Ovary (tissue), 9 donors: ENCODE measurements around the gene ZBTB47. TPM values are rescaled to one million over a fixed set of nuclear protein-coding genes. Genes with fewer than 3 reads are reported as not detected.

ENCODE experiments used
- DNase-seq, 5 donors: peaks; one replicate each; pipeline ENCODE4 v3.0.0-alpha.2; 2019 to 2020
- H3K27ac ChIP-seq, 2 donors: fragments of 200-600 bp; one replicate each; pipeline versions ENCODE4 v1.5.1 to v1.8.0; 2019 to 2022
- H3K27me3 ChIP-seq: fragments of 200-600 bp; one replicate; pipeline ENCODE4 v1.8.0; 2022
- H3K36me3 ChIP-seq: fragments of 200-600 bp; sonication (generic); one replicate; pipeline ENCODE4 v1.5.1; 2019
- H3K4me1 ChIP-seq: one replicate; pipeline ENCODE4 v1.8.1; 2013; ENCODE audit warnings: mild to moderate bottlenecking, moderate library complexity; ENCODE audit not compliant: insufficient read depth
- H3K4me3 ChIP-seq: fragments of 200-600 bp; sonication (generic); one replicate; pipeline ENCODE4 v1.5.1; 2017
- H3K9me3 ChIP-seq, 2 donors: fragments of 200-600 bp in 1 of 2; sonication (generic) in 1 of 2; one replicate each; pipeline versions ENCODE4 v1.5.1 to v1.8.1; 2013 to 2019; ENCODE audit warnings: mild to moderate bottlenecking in 1 of 2, moderate library complexity in 1 of 2
- CTCF ChIP-seq, 3 donors: fragments of 450-650 bp in 2 of 3; fragments of 200-600 bp in 1 of 3; IDR thresholded peaks; one replicate each; pipeline versions ENCODE4 v1.5.1 to v1.8.0; 2016 to 2022; ENCODE audit warnings: antibody characterized with exemption in 3 of 3, mild to moderate bottlenecking in 1 of 3
- EP300 ChIP-seq: sonication (generic); formaldehyde crosslinking; IDR thresholded peaks from one replicate; pipeline ENCODE4 v1.6.1; 2017; ENCODE audit warnings: antibody characterized with exemption
- POLR2A ChIP-seq: fragments of 450-650 bp; IDR thresholded peaks from one replicate; pipeline ENCODE4 v1.6.1; 2017; ENCODE audit warnings: antibody characterized with exemption, mild to moderate bottlenecking, moderate library complexity
- WGBS, 3 donors: extraction: QIAGEN DNeasy Blood & Tissue Kit in 1 of 3; methylation state at CpG; one replicate each; pipeline versions ENCODE4 v1.1.5 to v1.1.7; 2013 to 2017; 5-methylcytosine and 5-hydroxymethylcytosine counted together
- intact Hi-C, 4 donors: fragments of 100-400 bp; cut with DNase I; formaldehyde crosslinking; loops; one replicate each; pipeline versions ENCODE4 v1.11.0 to v1.15.1; 2022 to 2023
- polyA plus RNA-seq, 2 donors: library from polyadenylated mRNA; stranded (reverse); fragments of 200-250 nt in 1 of 2; fragments of 350-450 nt in 1 of 2; fragmentation: Illumina TruSeq in 1 of 2; extraction: RNeasy Lipid Tissue Mini Kit (QIAGEN cat#74804) in 1 of 2; gene quantifications; one replicate each; pipeline ENCODE4 v1.2.3, GENCODE V29; 2013 to 2014
- total RNA-seq, 7 donors: library from RNA; depleted of rRNA in 2 of 7; stranded (reverse); fragments of >200 nt in 2 of 7; fragmentation: NEBNext Ultra II Directional in 3 of 7; extraction: Animal tissue kit (Norgen Biotek cat#: 25700) in 3 of 7; gene quantifications; one replicate each; pipeline versions ENCODE4 v1.1.0 to v1.2.4, GENCODE V29; 2016 to 2023
- donor health status: DM: no; HTN: no; CAD: no; lungs with moderate emphysema.
- donor health status: DM: no; HTN: no; CAD: no.
- donor health status: Bipolar disorder and iron deficiency.
- donor health status: DM: yes; HTN: yes; CAD: no.
- donor health status: DM: no; HTN: no; CAD: no.
- donor health status: DM: yes; HTN: yes; CAD: no.

Gene ZBTB47
- total and polyA plus RNA-seq, 9 donors, result 7.7 to 41.9 (median 25.0) TPM

- Histone ChIP-seq H3K4me1 (no peaks in the 10 kb centered on the region), H3K9me3 (no peaks in the 10 kb centered on the region), H3K27me3 (no peaks in the 10 kb centered on the region), H3K36me3 (no peaks in the 10 kb centered on the region), H3K4me3 (no peak overlapping the region), H3K27ac (no peak overlapping the region)
- no peak for TF ChIP-seq EP300
- no peak for TF ChIP-seq POLR2A
- TF ChIP-seq CTCF (IDR thresholded peaks at IDR 0.05), result no peak
- 74 to 75% (median 75%) methylated on average over 13 of the region's 13 CpGs for whole genome bisulfite sequencing, 3 donors
- peak in 2 of 5 donors; percentile 3 to 6 for DNase-seq
- intact Hi-C loops, result no loop called here
These were observed 38.5 kb downstream of the ZBTB47 start for GRCh38 chr3:42691816-42692666.

GRCh38 chr3:42692667-42693529, 39.4 kb downstream of the ZBTB47 start:
- Histone ChIP-seq H3K27ac (no peak overlapping the region), H3K9me3 (no peaks in the 10 kb centered on the region), H3K36me3 (no peaks in the 10 kb centered on the region), H3K27me3 (no peaks in the 10 kb centered on the region), H3K4me3 (no peak overlapping the region), H3K4me1 (no peaks in the 10 kb centered on the region)
- WGBS, 3 donors, result 85 to 87% (median 87%) methylated on average over 17 of the region's 17 CpGs
- peak in 2 of 5 donors; percentile 5 to 9 for DNase-seq
- TF ChIP-seq POLR2A, result no peak
- no peak for TF ChIP-seq CTCF (IDR thresholded peaks at IDR 0.05)
- no peak for TF ChIP-seq EP300
- intact Hi-C loops, result no loop called here

- intact Hi-C loops, result no loop called here
- no peaks in the 10 kb centered on the region for H3K4me1 ChIP-seq
- H3K27ac ChIP-seq, result no peak overlapping the region
- no peak overlapping the region for H3K4me3 ChIP-seq
- no peak for TF ChIP-seq CTCF (IDR thresholded peaks at IDR 0.05)
- no peak for TF ChIP-seq POLR2A
- TF ChIP-seq EP300, result no peak
- 78 to 84% (median 82%) methylated on average over 4 of the region's 4 CpGs for WGBS, 3 donors
- H3K27me3 ChIP-seq, result no peaks in the 10 kb centered on the region
- DNase-seq, result peak in 2 of 5 donors; percentile 3
- no peaks in the 10 kb centered on the region for H3K36me3 ChIP-seq
- no peaks in the 10 kb centered on the region for H3K9me3 ChIP-seq
These were observed 40.0 kb downstream of the ZBTB47 start for GRCh38 chr3:42693530-42693930.

GRCh38 chr3:42694366-42694765, 40.9 kb downstream of the ZBTB47 start:
- DNase-seq, result peak in 1 of 5 donors; percentile 1
- no peak overlapping the region for H3K4me3 ChIP-seq
- no peaks in the 10 kb centered on the region for H3K27me3 ChIP-seq
- no peaks in the 10 kb centered on the region for H3K9me3 ChIP-seq
- intact Hi-C loops, result no loop called here
- no peaks in the 10 kb centered on the region for H3K36me3 ChIP-seq
- H3K4me1 ChIP-seq, result no peaks in the 10 kb centered on the region
- H3K27ac ChIP-seq, result no peak overlapping the region
- TF ChIP-seq EP300, result no peak
- no peak for TF ChIP-seq POLR2A
- no peak for TF ChIP-seq CTCF (IDR thresholded peaks at IDR 0.05)
